Endothelial cell of umbilical vein (primary cell): ENCODE results near the gene YBX1. TPM values are rescaled to one million over a fixed set of nuclear protein-coding genes. Genes with fewer than 3 reads are reported as not detected.

ENCODE experiments used
- BruUV-seq: library from RNA; stranded (reverse); fragments of 400-500 nt; replicated peaks from 2 replicates; lab custom pipeline; 2021; lab: Mats Ljungman, UMichigan
- CTCF ChIA-PET: fragments of 300-600, 350-600 bp; sonication (Branson Sonifier 250); formaldehyde crosslinking; loops from one replicate; lab custom pipeline; 2021; ENCODE audit warnings: antibody characterized with exemption, inconsistent platforms; lab: Charles Lee
- POLR2A ChIA-PET: fragments of 300-600, 350-600 bp; sonication (Branson Sonifier 250); formaldehyde crosslinking; loops from one replicate; lab custom pipeline; 2021; ENCODE audit warnings: antibody characterized with exemption, inconsistent platforms; lab: Charles Lee
- DNase-seq: peaks from one replicate; pipeline ENCODE4 v3.0.0-alpha.2; 2011; ENCODE audit warnings: low read depth, low spot score
- FAIRE-seq: peaks from 2 replicates; lab custom pipeline; 2011; peaks lifted over from hg19 to GRCh38; lab: Jason Lieb, UNC
- H2AFZ ChIP-seq: 2 replicates; pipeline ENCODE4 v1.6.0; 2012; ENCODE audit warnings: low read depth, low read length, control low read depth, inconsistent platforms
- H3K27ac ChIP-seq: 2 replicates; pipeline ENCODE4 v1.5.1; 2011; ENCODE audit warnings: low read depth, mild to moderate bottlenecking, control low read depth, low read length, moderate library complexity; ENCODE audit not compliant: insufficient read depth
- H3K27me3 ChIP-seq, 2 experiments: 2 replicates each; pipeline versions ENCODE4 v1.6.0 to v1.6.1; 2011; ENCODE audit warnings: low read length in 2 of 2, mixed read lengths in 1 of 2; ENCODE audit not compliant: control insufficient read depth in 2 of 2, insufficient read depth in 2 of 2
- H3K36me3 ChIP-seq, 2 experiments: 2 replicates in 1 of 2; 3 replicates in 1 of 2; pipeline ENCODE4 v1.5.1; 2011; ENCODE audit warnings: low read length in 2 of 2, mild to moderate bottlenecking in 1 of 2, moderate library complexity in 1 of 2; ENCODE audit not compliant: control insufficient read depth in 2 of 2, insufficient read depth in 2 of 2; ENCODE audit errors: extremely low read depth in 1 of 2
- H3K4me1 ChIP-seq: 3 replicates; pipeline ENCODE4 v1.5.1; 2011; ENCODE audit warnings: mild to moderate bottlenecking, low read length; ENCODE audit not compliant: control insufficient read depth, insufficient read depth; ENCODE audit errors: extremely low read depth
- H3K4me2 ChIP-seq: 2 replicates; pipeline ENCODE4 v1.6.1; 2011; ENCODE audit warnings: low read length, control low read depth, mixed read lengths; ENCODE audit not compliant: insufficient read depth
- H3K4me3 ChIP-seq, 3 experiments: fragments of 200-600 bp in 1 of 3; sonication (generic), shearing (Covaris generic) in 1 of 3; replicated peaks in 1 of 3; 2 replicates each; pipeline ENCODE4 v1.5.1; 2011 to 2016; ENCODE audit warnings: control low read depth in 3 of 3, low read length in 3 of 3, mild to moderate bottlenecking in 2 of 3, inconsistent platforms in 1 of 3, low read depth in 1 of 3, moderate library complexity in 1 of 3; ENCODE audit not compliant: insufficient read depth in 1 of 3
- H3K79me2 ChIP-seq: 2 replicates; pipeline ENCODE4 v1.6.0; 2012; ENCODE audit warnings: low read length, inconsistent platforms; ENCODE audit not compliant: control insufficient read depth, insufficient read depth
- H3K9ac ChIP-seq: replicated peaks from 2 replicates; pipeline ENCODE3; 2011; ENCODE audit warnings: low read length, control low read depth; ENCODE audit not compliant: insufficient read depth; ENCODE audit errors: extremely low read depth
- H3K9me1 ChIP-seq: replicated peaks from 3 replicates; pipeline ENCODE4 v1.6.0; 2011; ENCODE audit warnings: mild to moderate bottlenecking, low read length; ENCODE audit not compliant: control insufficient read depth, insufficient read depth; ENCODE audit errors: extremely low read depth
- H3K9me3 ChIP-seq: replicated peaks from 2 replicates; pipeline ENCODE4 v1.5.1; 2012; ENCODE audit warnings: low read length, inconsistent platforms; ENCODE audit not compliant: control insufficient read depth, insufficient read depth
- H4K20me1 ChIP-seq: replicated peaks from 2 replicates; pipeline ENCODE3; 2011; ENCODE audit warnings: mild to moderate bottlenecking, low read length; ENCODE audit not compliant: control insufficient read depth, insufficient read depth; ENCODE audit errors: extremely low read depth
- CTCF ChIP-seq, 2 donors: IDR thresholded peaks; 1 replicate in 1 of 2; 2 replicates in 1 of 2; pipeline ENCODE4 v1.5.1; 2011; ENCODE audit warnings: low read length in 2 of 2, mild to moderate bottlenecking in 2 of 2, moderate library complexity in 2 of 2, control low read depth in 1 of 2, inconsistent platforms in 1 of 2, low read depth in 1 of 2; ENCODE audit not compliant: insufficient read depth in 1 of 2; ENCODE audit errors: extremely low read depth in 1 of 2
- EZH2 ChIP-seq: IDR thresholded peaks from 2 replicates; pipeline ENCODE4 v1.6.1; 2012; ENCODE audit warnings: borderline replicate concordance, low read depth, mild to moderate bottlenecking, moderate library complexity, low read length, inconsistent platforms; ENCODE audit not compliant: severe bottlenecking
- FOS ChIP-seq: IDR thresholded peaks from 2 replicates; pipeline ENCODE4 v1.6.1; 2011; ENCODE audit warnings: mild to moderate bottlenecking, low read length, moderate library complexity, borderline replicate concordance; ENCODE audit not compliant: insufficient read depth
- GATA2 ChIP-seq: IDR thresholded peaks from 2 replicates; pipeline ENCODE4 v1.7.0; 2011; ENCODE audit warnings: low read depth, mild to moderate bottlenecking, moderate library complexity, mixed read lengths, low read length; ENCODE audit not compliant: insufficient read length, insufficient read depth
- JUN ChIP-seq: IDR thresholded peaks from 2 replicates; pipeline ENCODE4 v1.6.1; 2011; ENCODE audit warnings: borderline replicate concordance, low read depth; ENCODE audit not compliant: insufficient read length, insufficient read depth
- MAX ChIP-seq: IDR thresholded peaks from 2 replicates; pipeline ENCODE4 v1.6.1; 2011; ENCODE audit not compliant: insufficient read depth, insufficient read length
- MYC ChIP-seq: IDR thresholded peaks from one replicate; pipeline ENCODE4 v1.6.1; 2011; ENCODE audit warnings: mild to moderate bottlenecking, low read depth, low read length
- POLR2A ChIP-seq: IDR thresholded peaks from 2 replicates; pipeline ENCODE4 v1.6.1; 2012; ENCODE audit warnings: low read depth, mild to moderate bottlenecking, control low read depth, low read length
- POLR2AphosphoS5 ChIP-seq: IDR thresholded peaks from 2 replicates; pipeline ENCODE4 v1.6.1; 2012; ENCODE audit warnings: low read depth, mild to moderate bottlenecking, control low read depth, low read length, moderate library complexity; ENCODE audit not compliant: insufficient read depth
- dilution Hi-C: fragments of 300-500 bp; cut with MboI; formaldehyde crosslinking; loops from one replicate; pipeline ENCODE4 v1.15.0; 2019; ENCODE audit warnings: low sequenced_read_pairs; ENCODE audit not compliant: extremely low pct_ligation_motif_present
- intact Hi-C: fragments of 100-400 bp; cut with micrococcal nuclease; formaldehyde crosslinking; loops from one replicate; pipeline ENCODE4 v1.10.0; 2022
- polyA plus RNA-seq, 4 experiments: library from polyadenylated mRNA; depleted of rRNA in 3 of 4; stranded (reverse) in 3 of 4; unstranded in 1 of 4; fragments of >200 nt; gene quantifications; 2 replicates each; pipeline versions ENCODE4 v1.2.1 to v1.2.3, GENCODE V29; 2011 to 2012; ENCODE audit warnings: missing spikeins in 1 of 4
- total RNA-seq: library from RNA; stranded (reverse); gene quantifications from 2 replicates; pipeline ENCODE4 v1.2.3, GENCODE V29; 2021

The YBX1 gene
- total and polyA plus RNA-seq, 2 donors (not counting 3 experiments of a cell fraction or from before 2014, with no cell fraction given): 430 to 783 TPM

GRCh38 chr1:42740851-42741580, 58.8 kb downstream of the YBX1 start:
- DNase-seq (no peak), FAIRE-seq (no peak)
- ChIA-PET POLR2A (no interaction called here), CTCF (interaction anchor here (0.9 kb wide), 1 partner anchor 163 kb away, joined by 4 read pairs; no protein-coding TSS in a partner anchor)
- H4K20me1 ChIP-seq: no peaks in the 10 kb centered on the region
- no peak overlapping the region for H3K4me2 ChIP-seq
- H3K9ac ChIP-seq: no peak overlapping the region
- no peak overlapping the region for H3K27ac ChIP-seq
- H3K9me1 ChIP-seq: no peaks in the 10 kb centered on the region
- dilution Hi-C loops: no loop called here
- no peaks in the 10 kb centered on the region for H3K4me1 ChIP-seq
- intact Hi-C loops: no loop called here
- no peak overlapping the region for H3K4me3 ChIP-seq
- TF ChIP-seq POLR2AphosphoS5 (no peak), MYC (no peak), FOS (no peak), POLR2A (no peak), JUN (no peak), MAX (no peak)
- H3K9me3 ChIP-seq: no peaks in the 10 kb centered on the region
- no TSS peak for BruUV-seq
- H3K36me3 ChIP-seq: peaks cover 0 to 3% of the 10 kb centered on the region in 2 experiments
- no peaks in the 10 kb centered on the region for H3K27me3 ChIP-seq
- no peak overlapping the region for H2AFZ ChIP-seq
- no peaks in the 10 kb centered on the region for H3K79me2 ChIP-seq

GRCh38 chr1:42741706-42742105, 59.5 kb downstream of the YBX1 start:
- Histone ChIP-seq H3K4me2 (no peak overlapping the region), H3K9me3 (no peaks in the 10 kb centered on the region), H3K79me2 (no peaks in the 10 kb centered on the region), H3K36me3 (peaks cover 0 to 8% of the 10 kb centered on the region in 2 experiments), H3K4me1 (no peaks in the 10 kb centered on the region), H3K9ac (no peak overlapping the region), H3K27me3 (no peaks in the 10 kb centered on the region), H3K27ac (no peak overlapping the region), H4K20me1 (no peaks in the 10 kb centered on the region), H2AFZ (no peak overlapping the region), H3K9me1 (no peaks in the 10 kb centered on the region), H3K4me3 (no peak overlapping the region)
- DNase-seq (no peak), FAIRE-seq (no peak)
- ChIA-PET CTCF (interaction anchor here (1.2 to 6.1 kb wide), 2 partner anchors 11 to 164 kb away, joined by 3 to 79 read pairs; no protein-coding TSS in a partner anchor), POLR2A (no interaction called here)
- intact Hi-C loops (no loop called here), dilution Hi-C loops (no loop called here)
- no TSS peak for BruUV-seq
- no peak for TF ChIP-seq MYC
- TF ChIP-seq POLR2A: no peak
- no peak for TF ChIP-seq FOS
- TF ChIP-seq MAX: no peak
- TF ChIP-seq CTCF (IDR thresholded peaks at IDR 0.05; ENCODE audit: extremely low read depth in 1 of 2, insufficient read depth in 1 of 2, low read depth in 1 of 2, low read length in 2 of 2): no peak
- no peak for TF ChIP-seq JUN
- TF ChIP-seq GATA2: no peak
- TF ChIP-seq EZH2: no peak
- no peak for TF ChIP-seq POLR2AphosphoS5
